Erythroblast (primary cell): Measurements from ENCODE around the gene VSIG4.
"Not testable (repeated sequence)": the region's sequence is repeated elsewhere in the genome, so short reads cannot be mapped to it uniquely, and the experiment has no call there.

Source experiments
- DNase-seq, 2 experiments: peaks; one replicate each; lab custom pipeline; 2025; lab: John Stamatoyannopoulos, UW
- GATA1 ChIP-seq: IDR thresholded peaks from 2 replicates; pipeline ENCODE4 v1.6.1; 2011; ENCODE audit warnings: low read depth, mild to moderate bottlenecking, control low read depth, low read length, moderate library complexity
- POLR2A ChIP-seq: IDR thresholded peaks from 2 replicates; pipeline ENCODE4 v1.6.1; 2011; ENCODE audit warnings: mild to moderate bottlenecking, low read length

Gene VSIG4, protein sequence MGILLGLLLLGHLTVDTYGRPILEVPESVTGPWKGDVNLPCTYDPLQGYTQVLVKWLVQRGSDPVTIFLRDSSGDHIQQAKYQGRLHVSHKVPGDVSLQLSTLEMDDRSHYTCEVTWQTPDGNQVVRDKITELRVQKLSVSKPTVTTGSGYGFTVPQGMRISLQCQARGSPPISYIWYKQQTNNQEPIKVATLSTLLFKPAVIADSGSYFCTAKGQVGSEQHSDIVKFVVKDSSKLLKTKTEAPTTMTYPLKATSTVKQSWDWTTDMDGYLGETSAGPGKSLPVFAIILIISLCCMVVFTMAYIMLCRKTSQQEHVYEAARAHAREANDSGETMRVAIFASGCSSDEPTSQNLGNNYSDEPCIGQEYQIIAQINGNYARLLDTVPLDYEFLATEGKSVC

DNA sequence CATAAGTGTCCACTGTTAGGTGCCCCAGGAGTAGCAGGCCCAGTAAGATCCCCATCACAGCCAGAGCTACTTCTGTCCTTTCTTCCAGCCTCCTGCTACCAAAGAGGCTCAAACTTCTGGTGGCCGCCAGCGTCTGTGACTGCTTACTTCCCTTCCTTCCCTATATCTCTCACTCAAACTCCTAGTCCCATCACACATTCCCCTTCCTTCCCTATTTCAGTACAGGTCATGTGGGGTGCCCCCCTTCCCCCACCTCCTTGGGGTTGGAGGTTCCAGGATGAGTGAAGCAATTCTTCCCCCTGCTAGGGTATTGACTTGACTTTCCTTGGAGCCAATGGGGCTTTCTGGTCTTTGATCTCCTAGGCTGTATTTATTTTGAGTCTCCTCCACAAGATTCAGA is at the start of gene VSIG4:
Gene VSIG4, minus strand, starts transcription at position 137 of the 400 bp plus-strand sequence. Its CDS starts 82 bp downstream, at position 55.
- DNase-seq = no peak
- no peak for TF ChIP-seq GATA1
- no peak for TF ChIP-seq POLR2A

- no peak for TF ChIP-seq POLR2A
- TF ChIP-seq GATA1 = no peak
- DNase-seq = no peak
Observed at GRCh38 chrX:66076801-66077200, 36.9 kb upstream of the VSIG4 start.

GRCh38 chrX:66074920-66075879 is 35.3 kb upstream of the VSIG4 start:
- no peak for DNase-seq
- no peak for TF ChIP-seq GATA1
- TF ChIP-seq POLR2A = no peak

GRCh38 chrX:66071126-66071525 is 31.2 kb upstream of the VSIG4 start:
- DNase-seq = no peak
- no peak for TF ChIP-seq GATA1
- TF ChIP-seq POLR2A = no peak

DNA sequence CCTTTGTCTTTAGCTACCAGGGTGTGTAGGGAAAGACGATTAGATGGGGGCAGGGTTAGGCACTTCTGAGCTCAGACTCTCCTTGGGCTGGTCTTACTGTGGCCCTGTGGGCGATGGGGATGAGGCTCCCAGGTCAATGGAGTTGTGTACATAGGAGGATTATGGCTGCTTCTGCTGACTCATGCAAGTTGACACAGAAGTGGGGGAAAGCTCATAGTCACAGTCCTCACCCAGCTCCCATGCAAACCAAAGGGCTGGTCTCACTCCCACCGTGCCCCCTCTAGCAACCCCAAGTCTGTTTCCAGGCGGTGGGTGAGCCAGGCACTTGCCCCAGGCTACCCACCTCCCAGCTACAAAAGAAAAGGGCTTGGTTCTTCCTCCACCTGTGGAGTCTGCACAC is 24.4 kb upstream of the VSIG4 start:
- DNase-seq = no peak
- TF ChIP-seq POLR2A (no peak), GATA1 (no peak)

DNA sequence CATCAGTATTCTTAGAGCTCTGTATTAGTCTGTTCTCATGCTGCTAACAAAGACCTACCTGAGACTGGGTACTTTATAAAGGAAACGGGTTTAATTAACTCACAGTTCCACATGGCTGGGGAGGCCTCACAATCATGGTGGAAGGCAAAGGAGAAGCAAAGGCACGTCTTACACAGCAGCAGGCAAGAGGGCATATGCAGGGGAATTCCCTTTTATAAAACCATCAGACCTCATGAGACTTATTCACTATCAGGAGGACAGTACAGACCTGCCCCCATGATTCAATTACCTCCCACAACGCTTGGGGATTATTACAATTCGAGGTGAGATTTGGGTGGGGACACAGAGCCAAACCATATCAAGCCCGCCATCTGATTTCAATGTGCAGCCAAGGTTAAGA is 17.1 kb upstream of the VSIG4 start:
- not testable (repeated sequence) for DNase-seq

GRCh38 chrX:66054978-66055377 is 15.1 kb upstream of the VSIG4 start:
- TF ChIP-seq GATA1 = no peak
- TF ChIP-seq POLR2A = no peak
- no peak for DNase-seq

DNA sequence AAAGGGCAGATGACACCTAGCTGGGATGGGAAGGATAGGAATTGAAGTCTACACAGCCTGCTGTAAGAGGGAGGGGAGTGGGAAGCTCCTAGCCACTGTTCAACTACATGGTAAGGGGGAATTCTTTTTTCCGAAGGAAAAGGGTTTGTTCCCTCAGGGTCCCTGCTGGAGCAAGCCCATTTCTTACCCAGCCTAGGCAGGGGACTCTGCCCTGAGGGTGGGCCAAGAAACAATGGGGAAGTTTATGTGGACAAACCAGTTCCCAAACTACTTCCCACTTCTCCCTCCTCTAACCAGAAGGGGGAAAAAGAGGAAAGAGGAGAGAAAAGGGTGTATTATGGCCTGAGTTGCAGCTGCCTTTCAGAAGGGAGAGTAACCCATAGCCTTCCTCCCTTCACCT is 13.5 kb upstream of the VSIG4 start:
- no peak for TF ChIP-seq POLR2A
- no peak for TF ChIP-seq GATA1
- DNase-seq = no peak

GRCh38 chrX:66051980-66052379 is 12.1 kb upstream of the VSIG4 start:
- no peak for DNase-seq
- TF ChIP-seq GATA1 = no peak
- TF ChIP-seq POLR2A = no peak

DNA sequence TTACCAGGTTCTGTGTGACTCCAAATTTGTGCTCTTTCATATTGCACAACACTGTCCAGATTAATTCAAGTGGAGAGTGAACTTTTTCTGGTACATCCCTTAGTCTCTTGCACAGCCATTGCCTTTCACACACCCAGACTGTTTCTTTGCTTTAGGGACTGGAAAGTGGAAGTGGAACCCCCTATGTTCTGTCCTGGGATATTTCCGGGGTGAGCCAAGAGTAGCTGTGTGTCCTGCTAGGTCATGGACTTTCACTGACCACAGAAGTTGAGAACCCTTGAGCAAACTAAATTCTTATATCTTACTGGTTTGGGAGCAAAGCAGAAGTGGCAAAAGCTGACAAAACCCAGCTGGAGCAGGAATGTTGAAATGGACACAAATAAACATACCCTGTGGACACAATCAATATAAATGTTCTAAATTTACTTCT is 10.3 kb upstream of the VSIG4 start:
- no peak for DNase-seq
- TF ChIP-seq GATA1 = no peak
- no peak for TF ChIP-seq POLR2A

DNA sequence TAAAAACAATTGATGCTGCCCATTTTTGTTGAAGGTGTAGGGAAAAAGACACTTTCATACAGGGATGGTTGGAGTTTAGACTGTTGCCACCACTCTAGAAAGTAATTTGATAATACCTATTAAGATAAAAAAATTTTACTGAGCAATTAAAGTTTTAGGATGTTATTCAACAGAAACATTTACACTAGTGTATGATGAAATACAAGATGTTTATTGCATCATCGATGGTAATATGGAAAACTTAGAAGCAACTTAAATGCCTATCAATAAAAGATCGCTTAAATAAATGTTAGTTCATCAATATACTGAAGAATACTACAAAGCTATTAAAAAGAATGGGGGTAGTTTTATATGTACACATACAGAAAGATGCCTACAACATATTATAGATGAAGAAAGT is 9.2 kb upstream of the VSIG4 start:
- TF ChIP-seq POLR2A (no peak), GATA1 (no peak)
- peak in 1 of 2 experiments; percentile 6 for DNase-seq

DNA sequence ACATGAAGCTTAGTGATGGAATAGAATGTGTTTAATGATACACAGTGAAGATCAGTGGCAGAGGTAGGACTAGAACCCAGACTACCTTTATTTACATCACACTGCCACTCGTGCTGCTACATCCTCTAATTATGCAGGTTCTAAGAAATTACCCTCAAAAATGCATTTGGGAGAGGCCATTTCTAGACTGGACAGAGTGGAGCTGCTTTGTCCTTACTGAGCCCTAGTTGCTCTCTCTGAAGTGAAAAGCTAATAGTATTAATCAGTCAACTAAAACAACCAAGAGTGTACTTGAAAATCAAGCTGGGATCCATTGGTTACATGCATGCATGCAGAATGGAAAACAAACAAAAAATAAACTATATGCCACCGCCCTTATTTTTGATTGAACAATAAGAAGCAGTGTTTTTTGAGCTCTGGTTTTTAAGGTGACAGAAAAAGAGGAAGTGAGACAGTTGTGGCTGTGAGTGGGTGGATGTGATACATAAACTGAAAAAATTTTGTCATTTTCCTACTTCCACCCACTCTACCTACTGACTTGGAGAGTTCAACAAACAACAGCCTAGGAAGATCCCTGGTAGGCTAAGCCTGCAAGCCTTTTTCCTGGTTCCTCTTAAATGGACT is 6.8 kb upstream of the VSIG4 start:
- DNase-seq = no peak
- no peak for TF ChIP-seq GATA1
- no peak for TF ChIP-seq POLR2A

GRCh38 chrX:66045894-66046293 is 6.0 kb upstream of the VSIG4 start:
- TF ChIP-seq POLR2A (no peak), GATA1 (no peak)
- DNase-seq = no peak
